KBM-7 (cell line): ENCODE data around the gene FAM193B.
"Not testable (repeated sequence)": the region's sequence is repeated elsewhere in the genome, so short reads cannot be mapped to it uniquely, and the experiment has no call there.

Experiments
- DNase-seq: peaks from one replicate; pipeline ENCODE4 v3.0.0-alpha.2; 2015
- in situ Hi-C: fragments of 300-500 bp; cut with MboI; formaldehyde crosslinking; loops from 2 replicates; pipeline ENCODE4 v1.14.3; 2020; ENCODE audit warnings: low sequenced_read_pairs, low pct_unique_long_range_greater_than_20kb, mixed read lengths

The FAM193B gene

DNA sequence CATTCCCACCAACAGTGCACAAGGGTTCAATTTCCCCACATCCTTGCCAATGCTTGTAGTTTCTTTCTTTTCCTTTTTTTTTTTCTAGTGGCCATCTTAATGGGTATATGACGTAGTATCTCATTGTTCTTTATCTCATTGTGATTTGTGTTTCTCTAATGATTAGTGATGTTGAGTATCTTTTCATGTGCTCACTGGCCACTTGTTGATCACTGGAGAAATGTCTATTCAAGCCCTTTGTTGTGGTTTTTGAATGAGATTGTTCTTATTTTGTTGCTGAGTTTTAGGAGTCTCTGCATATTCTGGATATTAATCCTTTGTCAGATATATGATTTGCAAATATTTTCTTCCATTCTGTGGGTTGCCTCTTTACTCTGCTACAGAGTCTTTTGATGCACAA is 36.0 kb upstream of the FAM193B start:
- in situ Hi-C loops, result no loop called here
- DNase-seq, result no peak

- in situ Hi-C loops, result no loop called here
- DNase-seq, result no peak
Measured at GRCh38 chr5:177588413-177588909, 34.1 kb upstream of the FAM193B start.

DNA sequence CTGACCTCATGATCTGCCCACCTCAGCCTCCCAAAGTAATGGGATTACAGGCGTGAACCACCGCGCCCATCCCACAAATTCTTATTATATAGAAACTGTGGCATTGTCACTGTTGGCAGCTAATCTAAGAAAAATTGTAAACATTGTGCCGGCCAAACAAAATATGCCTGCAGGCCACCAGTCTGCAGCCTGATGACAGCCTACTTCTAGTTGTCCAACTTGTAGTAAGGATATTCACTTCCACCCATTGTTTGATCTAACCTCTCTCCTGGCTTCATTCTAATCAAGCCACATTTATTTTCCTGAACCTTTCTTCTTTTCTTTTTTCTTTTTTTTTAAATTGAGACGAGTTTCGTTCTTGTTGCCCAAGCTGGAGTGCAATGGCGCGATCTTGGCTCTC is 24.0 kb upstream of the FAM193B start:
- no peak for DNase-seq
- in situ Hi-C loops, result no loop called here

DNA sequence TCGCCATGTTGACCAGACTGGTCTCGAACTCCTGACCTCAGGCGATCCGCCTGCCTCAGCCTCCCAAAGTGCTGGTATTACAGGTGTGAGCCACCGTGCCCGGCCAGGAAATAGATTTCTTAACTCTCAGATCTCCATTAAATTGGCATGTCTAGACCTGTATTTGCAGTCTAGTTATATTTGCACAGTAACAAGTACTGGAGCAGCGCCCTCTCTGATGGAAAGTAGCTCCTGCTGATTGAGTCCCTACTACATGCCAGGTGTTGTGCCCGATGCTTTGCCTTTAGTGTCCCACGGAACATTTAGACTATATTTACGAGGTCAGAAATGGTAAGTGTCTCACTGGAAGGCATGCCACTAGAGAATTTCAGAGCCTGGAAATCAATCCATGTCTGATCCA is 21.8 kb upstream of the FAM193B start:
- DNase-seq, result no peak
- in situ Hi-C loops, result no loop called here

- no peak for DNase-seq
- in situ Hi-C loops, result no loop called here
Measured at GRCh38 chr5:177575488-177575887, 21.1 kb upstream of the FAM193B start.

- in situ Hi-C loops, result no loop called here
- no peak for DNase-seq
Measured at GRCh38 chr5:177569894-177570293, 15.5 kb upstream of the FAM193B start.

- no peak for DNase-seq
- in situ Hi-C loops, result no loop called here
Measured at GRCh38 chr5:177568326-177568725, 14.0 kb upstream of the FAM193B start.

DNA sequence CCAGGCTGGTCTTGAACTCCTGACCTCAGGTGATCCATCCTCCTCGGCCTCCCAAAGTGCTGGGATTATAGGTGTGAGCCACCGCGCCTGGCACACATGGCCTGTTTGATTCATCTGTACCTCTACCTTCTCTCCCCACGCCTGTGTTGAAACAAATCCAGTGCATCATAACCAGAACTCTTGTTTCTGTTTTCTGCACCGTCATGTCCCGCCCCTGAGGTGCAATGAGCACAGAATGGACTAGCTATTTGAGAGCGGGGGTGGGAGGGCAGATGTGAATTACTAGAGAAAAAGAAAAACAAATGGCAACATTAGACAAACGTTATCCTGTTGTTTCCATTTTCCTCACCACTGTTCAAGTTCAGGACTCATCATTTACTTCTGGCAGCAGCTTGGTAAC is 10.7 kb upstream of the FAM193B start:
- no peak for DNase-seq
- in situ Hi-C loops, result no loop called here

DNA sequence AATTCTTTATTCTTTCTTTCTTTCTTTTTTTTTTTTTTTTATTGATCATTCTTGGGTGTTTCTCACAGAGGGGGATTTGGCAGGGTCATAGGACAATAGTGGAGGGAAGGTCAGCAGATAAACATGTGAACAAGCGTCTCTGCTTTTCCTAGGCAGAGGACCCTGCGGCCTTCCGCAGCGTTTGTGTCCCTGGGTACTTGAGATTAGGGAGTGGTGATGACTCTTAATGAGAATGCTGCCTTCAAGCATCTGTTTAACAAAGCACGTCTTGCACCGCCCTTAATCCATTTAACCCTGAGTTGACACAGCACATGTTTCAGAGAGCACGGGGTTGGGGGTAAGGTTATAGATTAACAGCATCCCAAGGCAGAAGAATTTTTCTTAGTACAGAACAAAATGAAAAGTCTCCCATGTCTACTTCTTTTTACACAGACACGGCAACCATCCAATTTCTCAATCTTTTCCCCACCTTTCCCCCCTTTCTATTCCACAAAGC is 5.1 kb upstream of the FAM193B start:
- in situ Hi-C loops, DNase-seq: not testable (repeated sequence)

GRCh38 chr5:177557796-177558195 is 3.4 kb upstream of the FAM193B start:
- DNase-seq, result no peak
- in situ Hi-C loops, result no loop called here

GRCh38 chr5:177557041-177557647 is 2.8 kb upstream of the FAM193B start:
- in situ Hi-C loops, result no loop called here
- peak; percentile 71 for DNase-seq

DNA sequence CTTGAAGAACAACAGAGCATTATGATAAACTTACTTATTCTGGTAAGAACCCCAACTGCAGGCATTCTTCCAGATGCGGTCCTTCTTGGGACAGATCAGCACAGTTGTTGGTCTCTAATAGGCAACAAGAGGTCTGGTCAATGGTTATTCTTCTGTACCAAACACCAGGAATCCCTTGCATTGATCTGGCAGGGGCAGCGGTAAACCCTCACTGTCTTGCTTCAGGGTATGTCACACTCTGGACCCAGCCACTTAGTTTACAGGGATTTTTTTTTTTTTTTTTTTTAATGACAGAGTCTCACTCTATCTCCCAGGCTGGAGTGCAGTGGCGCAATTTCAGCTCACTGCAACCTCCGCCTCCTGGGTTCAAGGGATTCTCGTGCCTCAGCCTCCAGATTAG is 1.3 kb upstream of the FAM193B start:
- in situ Hi-C loops, result no loop called here
- no peak for DNase-seq

DNA sequence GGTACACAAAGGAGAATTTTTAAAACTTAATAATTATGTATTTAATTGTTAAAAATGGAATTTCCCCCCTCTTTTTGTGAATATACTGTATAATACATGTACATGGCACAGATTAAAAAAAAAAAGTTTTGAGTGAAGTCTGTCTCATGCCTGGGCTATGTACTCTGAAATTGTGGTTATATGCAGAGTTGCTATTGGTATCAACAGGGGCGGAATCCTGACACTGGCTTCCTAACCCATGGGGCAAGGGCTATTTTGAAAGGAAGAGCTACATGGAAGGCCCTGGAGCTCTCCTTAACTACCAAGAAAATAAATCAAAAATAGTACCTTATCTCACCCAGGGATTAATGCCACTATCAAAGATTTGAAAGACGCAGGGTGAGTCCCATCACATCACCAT is 865 bp upstream of the FAM193B start:
- in situ Hi-C loops, result no loop called here
- no peak for DNase-seq

- peak; percentile 27 for DNase-seq
Measured at GRCh38 chr5:177553671-177554429, 513 bp downstream of the FAM193B start.

DNA sequence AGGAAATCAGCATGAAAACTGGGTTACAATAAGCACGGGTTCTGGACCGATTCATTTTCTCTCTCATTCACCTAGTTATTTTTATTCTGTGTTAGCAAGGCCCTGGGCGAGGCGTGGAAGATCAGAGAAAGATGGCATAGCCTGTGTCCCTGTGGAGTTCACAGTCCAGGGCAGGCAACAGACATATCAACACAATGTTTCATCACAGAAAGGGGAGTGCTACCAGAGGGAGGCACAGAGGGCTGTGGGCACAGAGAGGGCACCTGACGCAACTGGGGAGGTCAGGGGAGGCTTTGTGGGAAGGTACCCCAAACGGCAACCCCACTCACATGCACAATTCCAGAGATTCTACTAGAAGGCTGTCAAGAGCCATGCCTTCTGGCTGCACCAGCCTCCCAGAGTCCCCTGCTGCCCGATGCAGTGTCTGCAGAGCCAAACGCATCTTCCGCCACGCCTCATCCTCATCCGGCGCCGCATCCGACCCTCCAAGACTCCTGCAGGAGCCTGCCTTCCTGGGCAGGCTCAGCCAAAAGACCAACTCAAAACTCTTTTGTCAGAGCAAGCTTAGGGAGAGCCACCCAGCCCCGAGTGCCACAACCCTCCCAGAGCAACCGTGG is 1.4 kb downstream of the FAM193B start:
- no peak for DNase-seq
- in situ Hi-C loops, result no loop called here

More at GRCh38 chr5:177553671-177554429, 513 bp downstream of the FAM193B start:
- in situ Hi-C loops, result no loop called here

- no peak for DNase-seq
- in situ Hi-C loops, result no loop called here
Measured at GRCh38 chr5:177550122-177550521, 4.2 kb downstream of the FAM193B start.

- no peak for DNase-seq
- in situ Hi-C loops, result no loop called here
Measured at GRCh38 chr5:177548495-177548894, 5.9 kb downstream of the FAM193B start.

- no peak for DNase-seq
- in situ Hi-C loops, result no loop called here
Measured at GRCh38 chr5:177547736-177548135, 6.6 kb downstream of the FAM193B start.

DNA sequence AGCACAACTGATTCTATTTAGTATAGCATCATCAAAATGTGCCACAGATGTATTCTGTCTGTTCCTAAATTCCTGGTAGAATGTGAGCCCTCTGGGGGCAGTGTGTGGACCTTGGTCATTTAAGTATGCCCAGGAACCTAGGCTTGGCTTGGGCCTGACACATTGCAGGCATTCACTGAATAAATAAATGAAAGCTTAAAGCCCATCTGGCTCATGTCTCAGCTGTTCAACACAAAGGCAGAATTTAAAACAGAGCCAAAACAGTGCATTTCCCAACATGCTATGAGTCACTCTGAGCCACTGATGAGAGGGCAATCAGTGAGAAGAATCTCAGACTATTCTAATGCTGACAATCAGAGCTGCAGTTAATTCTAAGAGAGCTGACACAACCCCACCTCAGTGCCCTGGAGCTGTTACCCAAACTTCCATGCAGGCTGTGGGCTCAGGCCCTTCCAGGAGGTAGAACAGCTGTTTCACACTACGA is 8.1 kb downstream of the FAM193B start:
- DNase-seq, result no peak
- in situ Hi-C loops, result no loop called here
